Subcutaneous abdominal adipose tissue (tissue), 5 donors: ENCODE data around the gene RBMS3.

ENCODE experiments used
- H3K27ac ChIP-seq: one replicate; pipeline ENCODE4 v1.7.0; 2013; ENCODE audit warnings: low read depth, mild to moderate bottlenecking, inconsistent platforms, low read length, moderate library complexity
- H3K27me3 ChIP-seq, 5 donors: one replicate each; pipeline ENCODE4 v1.7.0; 2013; ENCODE audit warnings: low read length in 5 of 5, inconsistent platforms in 1 of 5; ENCODE audit not compliant: control insufficient read depth in 5 of 5, insufficient read depth in 4 of 5
- H3K36me3 ChIP-seq, 5 donors: one replicate each; pipeline ENCODE4 v1.7.0; 2013; ENCODE audit warnings: low read length in 5 of 5; ENCODE audit not compliant: control insufficient read depth in 5 of 5, insufficient read depth in 5 of 5
- H3K4me1 ChIP-seq, 5 donors: one replicate each; pipeline ENCODE4 v1.7.0; 2013; ENCODE audit warnings: low read length in 5 of 5, mild to moderate bottlenecking in 3 of 5, moderate library complexity in 1 of 5; ENCODE audit not compliant: control insufficient read depth in 5 of 5, insufficient read depth in 5 of 5
- H3K4me3 ChIP-seq, 5 donors: one replicate each; pipeline ENCODE4 v1.7.0; 2013; ENCODE audit warnings: low read length in 5 of 5, low read depth in 1 of 5
- H3K9ac ChIP-seq, 5 donors: one replicate each; pipeline ENCODE4 v1.7.0; 2013; ENCODE audit warnings: low read length in 5 of 5, mild to moderate bottlenecking in 4 of 5, moderate library complexity in 3 of 5
- H3K9me3 ChIP-seq, 5 donors: one replicate each; pipeline ENCODE4 v1.7.0; 2013; ENCODE audit warnings: low read length in 5 of 5; ENCODE audit not compliant: control insufficient read depth in 5 of 5
- donor health status: healthy.
- donor health status: healthy.
- donor health status: healthy.
- donor health status: healthy.
- donor health status: healthy.

The RBMS3 gene

DNA sequence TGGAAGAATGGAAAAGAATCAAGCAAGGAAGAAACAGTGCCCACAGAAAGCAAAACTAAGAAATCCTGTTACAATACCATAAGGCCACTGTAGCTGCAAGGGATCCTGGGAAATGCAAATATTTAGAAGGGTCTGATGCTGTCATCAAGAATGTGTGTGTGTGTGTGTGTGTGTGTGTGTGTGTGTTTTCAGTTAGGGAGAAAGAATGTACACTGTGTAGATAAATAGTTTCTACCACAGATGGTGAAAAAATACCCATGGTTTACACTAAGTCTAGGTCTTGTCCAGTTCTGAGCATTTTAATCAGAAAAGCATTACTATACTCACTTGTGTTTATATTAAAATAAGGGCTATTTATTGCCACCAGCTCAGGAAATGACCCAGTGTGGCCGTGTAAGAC is 355.0 kb downstream of the RBMS3 start:
- H3K27me3 ChIP-seq: no peaks in the 10 kb centered on the region
- H3K27ac ChIP-seq: no peak overlapping the region
- H3K36me3 ChIP-seq: peaks cover 0 to 5% (median 0%) of the 10 kb centered on the region in 5 donors
- H3K4me1 ChIP-seq: peaks cover 0 to 16% (median 9%) of the 10 kb centered on the region in 5 donors
- H3K9me3 ChIP-seq: peaks cover 0 to 6% (median 3%) of the 10 kb centered on the region in 5 donors
- no peak overlapping the region for H3K4me3 ChIP-seq
- H3K9ac ChIP-seq: no peak overlapping the region

DNA sequence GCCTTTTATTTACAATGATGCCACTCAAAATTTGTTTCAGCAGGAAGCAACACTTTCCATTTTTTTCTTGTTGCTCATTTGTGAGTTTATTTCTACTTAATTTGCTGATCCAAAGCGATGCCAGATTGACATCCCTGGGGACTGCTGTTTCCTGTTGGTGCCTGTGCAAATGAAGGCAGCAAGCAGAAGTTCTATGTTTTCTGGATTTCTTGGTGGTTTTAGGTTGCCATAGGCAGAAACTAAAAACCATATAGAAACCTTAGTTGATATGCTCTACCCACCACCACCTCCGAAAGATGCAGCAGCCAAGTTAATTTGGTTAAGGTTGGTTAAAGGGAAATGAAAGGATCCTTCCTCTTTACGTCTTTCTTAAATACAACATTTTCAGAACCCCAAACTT is 356.2 kb downstream of the RBMS3 start:
- Histone ChIP-seq H3K36me3 (peaks cover 0 to 9% (median 0%) of the 10 kb centered on the region in 5 donors), H3K4me3 (no peak overlapping the region), H3K9ac (no peak overlapping the region), H3K9me3 (peaks cover 0 to 6% (median 3%) of the 10 kb centered on the region in 5 donors), H3K4me1 (peaks cover 0 to 16% (median 9%) of the 10 kb centered on the region in 5 donors), H3K27me3 (no peaks in the 10 kb centered on the region), H3K27ac (no peak overlapping the region)

- no peak overlapping the region for H3K27ac ChIP-seq
- peaks cover 0 to 16% (median 9%) of the 10 kb centered on the region in 5 donors for H3K4me1 ChIP-seq
These were observed 358.9 kb downstream of the RBMS3 start for GRCh38 chr3:29639578-29640290.

DNA sequence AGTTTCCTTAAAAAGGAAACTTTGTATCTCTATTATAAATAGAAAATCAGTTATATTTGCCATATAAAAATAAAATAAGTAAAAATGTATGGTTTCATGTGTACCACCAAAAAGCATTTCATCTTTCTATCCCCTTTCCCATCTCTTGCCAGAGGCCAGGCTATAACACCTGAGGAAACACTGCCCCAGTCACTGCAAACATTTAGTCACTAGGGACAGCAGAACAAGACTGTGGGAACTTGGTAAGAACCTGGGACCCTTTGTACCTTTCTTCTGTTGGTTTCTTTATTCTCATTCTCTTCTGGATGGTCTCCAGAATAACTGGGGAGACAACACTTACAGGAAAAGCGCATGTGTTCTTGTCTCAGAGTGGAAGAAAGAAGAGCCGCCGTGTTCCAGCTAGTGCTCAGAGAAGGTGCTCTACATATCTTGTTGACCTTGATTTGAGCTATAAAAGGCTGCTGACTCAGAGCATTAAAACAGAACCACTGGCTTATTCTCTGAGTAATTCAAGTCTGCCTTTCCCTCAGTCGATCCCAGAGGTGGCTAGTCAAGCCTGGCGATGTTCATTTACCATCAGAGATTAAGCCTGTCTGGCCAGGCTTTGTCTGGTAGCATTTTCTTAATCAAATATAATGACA is 361.6 kb downstream of the RBMS3 start:
- no peak overlapping the region for H3K4me3 ChIP-seq

More at GRCh38 chr3:29639578-29640290, 358.9 kb downstream of the RBMS3 start:
- peaks cover 0 to 6% (median 3%) of the 10 kb centered on the region in 5 donors for H3K9me3 ChIP-seq
- H3K27me3 ChIP-seq: no peaks in the 10 kb centered on the region
- peaks cover 0 to 9% (median 0%) of the 10 kb centered on the region in 5 donors for H3K36me3 ChIP-seq
- H3K4me3 ChIP-seq: no peak overlapping the region
- H3K9ac ChIP-seq: no peak overlapping the region

GRCh38 chr3:29643034-29643425 is 362.2 kb downstream of the RBMS3 start:
- Histone ChIP-seq H3K27ac (no peak overlapping the region), H3K9ac (no peak overlapping the region), H3K27me3 (no peaks in the 10 kb centered on the region), H3K9me3 (no peaks in the 10 kb centered on the region), H3K36me3 (peaks cover 0 to 4% (median 0%) of the 10 kb centered on the region in 5 donors), H3K4me1 (peaks cover 0 to 12% (median 7%) of the 10 kb centered on the region in 5 donors), H3K4me3 (no peak overlapping the region)

More for the DNA sequence above, 361.6 kb downstream of the RBMS3 start:
- Histone ChIP-seq H3K27ac (no peak overlapping the region), H3K9me3 (no peaks in the 10 kb centered on the region), H3K9ac (no peak overlapping the region), H3K4me1 (peaks cover 0 to 12% (median 7%) of the 10 kb centered on the region in 5 donors), H3K36me3 (peaks cover 0 to 4% (median 0%) of the 10 kb centered on the region in 5 donors), H3K27me3 (no peaks in the 10 kb centered on the region)

- Histone ChIP-seq H3K27me3 (no peaks in the 10 kb centered on the region), H3K27ac (no peak overlapping the region), H3K9me3 (no peaks in the 10 kb centered on the region), H3K9ac (no peak overlapping the region), H3K4me1 (peaks cover 0 to 12% (median 7%) of the 10 kb centered on the region in 5 donors), H3K36me3 (peaks cover 0 to 4% (median 0%) of the 10 kb centered on the region in 5 donors), H3K4me3 (no peak overlapping the region)
These were observed 363.4 kb downstream of the RBMS3 start for GRCh38 chr3:29644261-29644660.

GRCh38 chr3:29644956-29645636 is 364.2 kb downstream of the RBMS3 start:
- Histone ChIP-seq H3K9ac (no peak overlapping the region), H3K27me3 (no peaks in the 10 kb centered on the region), H3K36me3 (peaks cover 0 to 4% (median 0%) of the 10 kb centered on the region in 5 donors), H3K9me3 (no peaks in the 10 kb centered on the region), H3K4me1 (peaks cover 0 to 5% (median under 1%) of the 10 kb centered on the region in 5 donors), H3K4me3 (no peak overlapping the region), H3K27ac (no peak overlapping the region)

- H3K4me3 ChIP-seq: no peak overlapping the region
- peaks cover 0 to 4% (median 0%) of the 10 kb centered on the region in 5 donors for H3K36me3 ChIP-seq
- peaks cover 0 to 4% (median 0%) of the 10 kb centered on the region in 5 donors for H3K4me1 ChIP-seq
- no peak overlapping the region for H3K9ac ChIP-seq
- no peaks in the 10 kb centered on the region for H3K9me3 ChIP-seq
- H3K27me3 ChIP-seq: no peaks in the 10 kb centered on the region
- no peak overlapping the region for H3K27ac ChIP-seq
These were observed 365.2 kb downstream of the RBMS3 start for GRCh38 chr3:29646043-29646442.

- Histone ChIP-seq H3K27me3 (no peaks in the 10 kb centered on the region), H3K4me1 (peaks cover 0 to 4% (median 0%) of the 10 kb centered on the region in 5 donors), H3K36me3 (no peaks in the 10 kb centered on the region), H3K4me3 (no peak overlapping the region), H3K27ac (no peak overlapping the region), H3K9me3 (no peaks in the 10 kb centered on the region), H3K9ac (no peak overlapping the region)
These were observed 369.1 kb downstream of the RBMS3 start for GRCh38 chr3:29649815-29650547.
